ENCODE measurements around the gene DDB1.

The DDB1 gene

GRCh38 chr11:61356706-61357105 is 23.8 kb upstream of the DDB1 start:
- no peak for DNase-seq (ENCODE audit: low read depth in 1 of 2, low spot score in 1 of 2)

- DNase-seq (ENCODE audit: low read depth in 1 of 2, low spot score in 1 of 2) = no peak
Observed at GRCh38 chr11:61354208-61354607, 21.3 kb upstream of the DDB1 start.

- DNase-seq (ENCODE audit: low read depth in 1 of 2, low spot score in 1 of 2) = no peak
Observed at GRCh38 chr11:61353131-61354067, 20.5 kb upstream of the DDB1 start.

- no peak for DNase-seq (ENCODE audit: low read depth in 1 of 2, low spot score in 1 of 2)
Observed at GRCh38 chr11:61352038-61352437, 19.1 kb upstream of the DDB1 start.

GRCh38 chr11:61350803-61351202 is 17.9 kb upstream of the DDB1 start:
- DNase-seq (ENCODE audit: low read depth in 1 of 2, low spot score in 1 of 2) = no peak

- DNase-seq (ENCODE audit: low read depth in 1 of 2, low spot score in 1 of 2) = no peak
Observed at GRCh38 chr11:61350336-61350735, 17.4 kb upstream of the DDB1 start.

GRCh38 chr11:61349916-61350315 is 17.0 kb upstream of the DDB1 start:
- DNase-seq (ENCODE audit: low read depth in 1 of 2, low spot score in 1 of 2) = no peak

- DNase-seq (ENCODE audit: low read depth in 1 of 2, low spot score in 1 of 2) = no peak
Observed at GRCh38 chr11:61349189-61349751, 16.4 kb upstream of the DDB1 start.

- no peak for DNase-seq (ENCODE audit: low read depth in 1 of 2, low spot score in 1 of 2)
Observed at GRCh38 chr11:61347916-61348461, 15.1 kb upstream of the DDB1 start.

GRCh38 chr11:61345954-61346843 is 13.3 kb upstream of the DDB1 start:
- DNase-seq (ENCODE audit: low read depth in 1 of 2, low spot score in 1 of 2) = no peak

- no peak for DNase-seq (ENCODE audit: low read depth in 1 of 2, low spot score in 1 of 2)
Observed at GRCh38 chr11:61345170-61345610, 12.3 kb upstream of the DDB1 start.

GRCh38 chr11:61343792-61344745 is 11.2 kb upstream of the DDB1 start:
- DNase-seq (ENCODE audit: low read depth in 1 of 2, low spot score in 1 of 2) = no peak

- DNase-seq (ENCODE audit: low read depth in 1 of 2, low spot score in 1 of 2) = no peak
Observed at GRCh38 chr11:61342207-61342803, 9.4 kb upstream of the DDB1 start.

GRCh38 chr11:61341706-61342105 is 8.8 kb upstream of the DDB1 start:
- DNase-seq (ENCODE audit: low read depth in 1 of 2, low spot score in 1 of 2) = no peak

- DNase-seq (ENCODE audit: low read depth in 1 of 2, low spot score in 1 of 2) = no peak
Observed at GRCh38 chr11:61340979-61341378, 8.1 kb upstream of the DDB1 start.

GRCh38 chr11:61339490-61339878 is 6.6 kb upstream of the DDB1 start:
- no peak for DNase-seq (ENCODE audit: low read depth in 1 of 2, low spot score in 1 of 2)

- DNase-seq (ENCODE audit: low read depth in 1 of 2, low spot score in 1 of 2) = no peak
Observed at GRCh38 chr11:61338783-61339489, 6.0 kb upstream of the DDB1 start.

GRCh38 chr11:61337706-61338470 is 5.0 kb upstream of the DDB1 start:
- DNase-seq (ENCODE audit: low read depth in 1 of 2, low spot score in 1 of 2) = no peak
